Measurements from ENCODE around the gene ITPK1.

DNA sequence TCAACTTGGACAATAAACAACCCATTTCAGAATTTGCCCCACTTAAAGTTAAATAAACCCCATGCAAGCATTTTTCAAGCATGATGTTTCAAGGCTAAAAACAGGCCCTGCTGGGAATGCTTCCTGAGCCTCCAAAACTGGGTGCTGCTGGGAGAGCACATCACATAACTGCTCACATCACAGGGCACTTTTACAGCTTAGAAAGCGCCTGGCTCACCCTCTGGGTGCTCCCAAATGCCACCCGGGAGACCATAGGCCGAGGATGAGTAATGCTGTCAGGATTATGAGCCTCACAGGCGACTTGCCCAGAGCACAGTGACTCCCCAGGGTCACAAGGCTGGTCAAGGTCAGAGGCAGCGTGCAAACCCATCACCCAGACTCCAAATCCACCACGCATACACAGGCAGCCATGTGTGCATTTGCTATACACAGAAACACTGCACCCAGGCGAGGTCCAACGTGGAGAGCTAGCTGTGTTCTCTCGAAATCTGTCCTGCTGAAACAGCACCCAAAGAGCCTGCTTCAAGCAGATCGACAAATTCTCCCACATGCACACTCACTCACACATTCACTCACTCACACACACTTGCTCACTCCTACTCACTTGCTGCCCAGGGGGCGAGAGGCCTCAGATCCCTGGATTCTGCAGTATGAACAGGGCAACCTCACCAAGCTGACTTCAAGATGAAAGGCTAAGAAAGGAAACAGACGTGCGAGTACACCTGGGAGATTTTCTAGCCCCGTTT lies 58.7 kb downstream of the ITPK1 start:
- TF ChIP-seq POLR2A (IDR thresholded peaks at IDR 0.05; ENCODE audit: low read depth, low read length) (no peak), TAF1 (IDR thresholded peaks at IDR 0.05; ENCODE audit: low read depth, low read length) (no peak), PAX5 (IDR thresholded peaks at IDR 0.05; ENCODE audit: insufficient read depth, low read length, severe bottlenecking) (no peak), POLR2AphosphoS5 (IDR thresholded peaks at IDR 0.05; ENCODE audit: low read depth, low read length) (no peak)
